Measurements from ENCODE around the gene PADI1. TPM values are rescaled to one million over a fixed set of nuclear protein-coding genes. Genes with fewer than 3 reads are reported as not detected.

PADI1 gene
- total and polyA plus RNA-seq, 2 of the 8 experiments (the other 6 are each of a cell fraction or from before 2014, with no cell fraction given) = 0.20 to 0.30 TPM

GRCh38 chr1:17229379-17229778, 24.5 kb downstream of the PADI1 start (continued):
- TF ChIP-seq TAF1 (IDR thresholded peaks at IDR 0.05; ENCODE audit: low read depth, low read length) (no peak), TBP (IDR thresholded peaks at IDR 0.05; ENCODE audit: low read depth, low read length) (no peak)
